Activated gamma-delta T cell treated with Interleukin-2 at 50 U/mL for 16 hours (primary cell): Measurements from ENCODE around the gene PPT1.

ENCODE experiments used
- DNase-seq: peaks from one replicate; pipeline ENCODE4 v3.0.0-alpha.2; 2020

The PPT1 gene

GRCh38 chr1:40023379-40023944, 73.6 kb downstream of the PPT1 start:
- DNase-seq: no peak
